Activated B cell treated with CpG ODN at 0.5 μM for 24 hours (primary cell): ENCODE results near the gene TTR. TPM values are rescaled to one million over a fixed set of nuclear protein-coding genes. Genes with fewer than 3 reads are reported as not detected.

ENCODE experiments used
- ATAC-seq: fragments of 200-7000 bp; cut with Tn5 transposase; one replicate; pipeline ENCODE4 v1.10.0; 2021; ENCODE audit warnings: low read depth, mild to moderate bottlenecking, moderate library complexity
- CTCF ChIA-PET: fragments of 350-600 bp; sonication (Branson Sonifier 250); formaldehyde crosslinking; loops from one replicate; lab custom pipeline; 2021; ENCODE audit warnings: antibody characterized with exemption; lab: Charles Lee
- POLR2A ChIA-PET: fragments of 350-600 bp; sonication (Branson Sonifier 250); formaldehyde crosslinking; loops from one replicate; lab custom pipeline; 2021; ENCODE audit warnings: antibody characterized with exemption; lab: Charles Lee
- DNase-seq: peaks from one replicate; pipeline ENCODE4 v3.0.0; 2022
- H3K27ac Mint-ChIP-seq: one replicate; pipeline ENCODE4 v1.8.0; 2020; ENCODE audit warnings: mixed read lengths
- H3K27me3 Mint-ChIP-seq: one replicate; pipeline ENCODE4 v1.8.0; 2021; ENCODE audit warnings: mixed read lengths
- H3K36me3 Mint-ChIP-seq: one replicate; pipeline ENCODE4 v1.8.0; 2021; ENCODE audit warnings: low read depth, mixed read lengths
- H3K4me1 Mint-ChIP-seq: one replicate; pipeline ENCODE4 v1.8.0; 2021; ENCODE audit warnings: mixed read lengths
- H3K4me3 Mint-ChIP-seq: one replicate; pipeline ENCODE4 v1.8.0; 2020; ENCODE audit warnings: mild to moderate bottlenecking, mixed read lengths
- H3K9me3 Mint-ChIP-seq: one replicate; pipeline ENCODE4 v1.8.0; 2020; ENCODE audit warnings: mixed read lengths
- intact Hi-C: fragments of 100-400 bp; cut with micrococcal nuclease; formaldehyde crosslinking; loops from one replicate; pipeline ENCODE4 v1.15.1; 2024
- total RNA-seq: library from RNA; stranded (reverse); gene quantifications from 2 replicates; pipeline ENCODE4 v1.2.3, GENCODE V29; 2022
- TF ChIP-seq, protein P1 (sequence below): fragments of 200-600 bp; IDR thresholded peaks from one replicate; pipeline ENCODE4 v1.8.0; 2022; ENCODE audit warnings: antibody characterized with exemption, mild to moderate bottlenecking

Gene TTR
- total RNA-seq, 1 donor from 2014 or later = not detected

DNA sequence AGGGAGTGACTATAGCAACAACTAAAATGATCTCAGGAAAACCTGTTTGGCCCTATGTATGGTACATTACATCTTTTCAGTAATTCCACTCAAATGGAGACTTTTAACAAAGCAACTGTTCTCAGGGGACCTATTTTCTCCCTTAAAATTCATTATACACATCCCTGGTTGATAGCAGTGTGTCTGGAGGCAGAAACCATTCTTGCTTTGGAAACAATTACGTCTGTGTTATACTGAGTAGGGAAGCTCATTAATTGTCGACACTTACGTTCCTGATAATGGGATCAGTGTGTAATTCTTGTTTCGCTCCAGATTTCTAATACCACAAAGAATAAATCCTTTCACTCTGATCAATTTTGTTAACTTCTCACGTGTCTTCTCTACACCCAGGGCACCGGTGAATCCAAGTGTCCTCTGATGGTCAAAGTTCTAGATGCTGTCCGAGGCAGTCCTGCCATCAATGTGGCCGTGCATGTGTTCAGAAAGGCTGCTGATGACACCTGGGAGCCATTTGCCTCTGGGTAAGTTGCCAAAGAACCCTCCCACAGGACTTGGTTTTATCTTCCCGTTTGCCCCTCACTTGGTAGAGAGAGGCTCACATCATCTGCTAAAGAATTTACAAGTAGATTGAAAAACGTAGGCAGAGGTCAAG is 955 bp downstream of the TTR start:
- intact Hi-C loops = no loop called here
- DNase-seq = no peak
- Mint-ChIP-seq H3K36me3 (no peaks in the 10 kb centered on the region), H3K27me3 (no peaks in the 10 kb centered on the region), H3K4me3 (no peak overlapping the region), H3K27ac (no peak overlapping the region), H3K4me1 (no peaks in the 10 kb centered on the region), H3K9me3 (no peaks in the 10 kb centered on the region)
- TF ChIP-seq, protein P1, sequence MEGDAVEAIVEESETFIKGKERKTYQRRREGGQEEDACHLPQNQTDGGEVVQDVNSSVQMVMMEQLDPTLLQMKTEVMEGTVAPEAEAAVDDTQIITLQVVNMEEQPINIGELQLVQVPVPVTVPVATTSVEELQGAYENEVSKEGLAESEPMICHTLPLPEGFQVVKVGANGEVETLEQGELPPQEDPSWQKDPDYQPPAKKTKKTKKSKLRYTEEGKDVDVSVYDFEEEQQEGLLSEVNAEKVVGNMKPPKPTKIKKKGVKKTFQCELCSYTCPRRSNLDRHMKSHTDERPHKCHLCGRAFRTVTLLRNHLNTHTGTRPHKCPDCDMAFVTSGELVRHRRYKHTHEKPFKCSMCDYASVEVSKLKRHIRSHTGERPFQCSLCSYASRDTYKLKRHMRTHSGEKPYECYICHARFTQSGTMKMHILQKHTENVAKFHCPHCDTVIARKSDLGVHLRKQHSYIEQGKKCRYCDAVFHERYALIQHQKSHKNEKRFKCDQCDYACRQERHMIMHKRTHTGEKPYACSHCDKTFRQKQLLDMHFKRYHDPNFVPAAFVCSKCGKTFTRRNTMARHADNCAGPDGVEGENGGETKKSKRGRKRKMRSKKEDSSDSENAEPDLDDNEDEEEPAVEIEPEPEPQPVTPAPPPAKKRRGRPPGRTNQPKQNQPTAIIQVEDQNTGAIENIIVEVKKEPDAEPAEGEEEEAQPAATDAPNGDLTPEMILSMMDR = no peak
- ATAC-seq = no peak
- CTCF ChIA-PET = no interaction called here
- POLR2A ChIA-PET = no interaction called here

DNA sequence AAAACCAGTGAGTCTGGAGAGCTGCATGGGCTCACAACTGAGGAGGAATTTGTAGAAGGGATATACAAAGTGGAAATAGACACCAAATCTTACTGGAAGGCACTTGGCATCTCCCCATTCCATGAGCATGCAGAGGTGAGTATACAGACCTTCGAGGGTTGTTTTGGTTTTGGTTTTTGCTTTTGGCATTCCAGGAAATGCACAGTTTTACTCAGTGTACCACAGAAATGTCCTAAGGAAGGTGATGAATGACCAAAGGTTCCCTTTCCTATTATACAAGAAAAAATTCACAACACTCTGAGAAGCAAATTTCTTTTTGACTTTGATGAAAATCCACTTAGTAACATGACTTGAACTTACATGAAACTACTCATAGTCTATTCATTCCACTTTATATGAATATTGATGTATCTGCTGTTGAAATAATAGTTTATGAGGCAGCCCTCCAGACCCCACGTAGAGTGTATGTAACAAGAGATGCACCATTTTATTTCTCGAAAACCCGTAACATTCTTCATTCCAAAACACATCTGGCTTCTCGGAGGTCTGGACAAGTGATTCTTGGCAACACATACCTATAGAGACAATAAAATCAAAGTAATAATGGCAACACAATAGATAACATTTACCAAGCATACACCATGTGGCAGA is 3.6 kb downstream of the TTR start:
- CTCF ChIA-PET = no interaction called here
- intact Hi-C loops = no loop called here

DNA sequence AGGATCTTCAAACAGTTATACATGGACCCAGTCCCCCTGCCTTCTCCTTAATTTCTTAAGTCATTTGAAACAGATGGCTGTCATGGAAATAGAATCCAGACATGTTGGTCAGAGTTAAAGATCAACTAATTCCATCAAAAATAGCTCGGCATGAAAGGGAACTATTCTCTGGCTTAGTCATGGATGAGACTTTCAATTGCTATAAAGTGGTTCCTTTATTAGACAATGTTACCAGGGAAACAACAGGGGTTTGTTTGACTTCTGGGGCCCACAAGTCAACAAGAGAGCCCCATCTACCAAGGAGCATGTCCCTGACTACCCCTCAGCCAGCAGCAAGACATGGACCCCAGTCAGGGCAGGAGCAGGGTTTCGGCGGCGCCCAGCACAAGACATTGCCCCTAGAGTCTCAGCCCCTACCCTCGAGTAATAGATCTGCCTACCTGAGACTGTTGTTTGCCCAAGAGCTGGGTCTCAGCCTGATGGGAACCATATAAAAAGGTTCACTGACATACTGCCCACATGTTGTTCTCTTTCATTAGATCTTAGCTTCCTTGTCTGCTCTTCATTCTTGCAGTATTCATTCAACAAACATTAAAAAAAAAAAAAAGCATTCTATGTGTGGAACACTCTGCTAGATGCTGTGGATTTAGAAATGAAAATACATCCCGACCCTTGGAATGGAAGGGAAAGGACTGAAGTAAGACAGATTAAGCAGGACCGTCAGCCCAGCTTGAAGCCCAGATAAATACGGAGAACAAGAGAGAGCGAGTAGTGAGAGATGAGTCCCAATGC is 4.6 kb downstream of the TTR start:
- no peaks in the 10 kb centered on the region for H3K9me3 Mint-ChIP-seq
- H3K4me3 Mint-ChIP-seq = no peak overlapping the region
- no peaks in the 10 kb centered on the region for H3K27me3 Mint-ChIP-seq
- ChIA-PET CTCF (no interaction called here), POLR2A (no interaction called here)
- no peak for ATAC-seq
- no peaks in the 10 kb centered on the region for H3K4me1 Mint-ChIP-seq
- TF ChIP-seq, protein P1 = no peak
- intact Hi-C loops = no loop called here
- DNase-seq = no peak
- H3K27ac Mint-ChIP-seq = no peak overlapping the region
- H3K36me3 Mint-ChIP-seq = no peaks in the 10 kb centered on the region

More for the DNA sequence above, 3.6 kb downstream of the TTR start:
- Mint-ChIP-seq H3K4me1 (no peaks in the 10 kb centered on the region), H3K27me3 (no peaks in the 10 kb centered on the region), H3K27ac (no peak overlapping the region), H3K9me3 (no peaks in the 10 kb centered on the region), H3K4me3 (no peak overlapping the region), H3K36me3 (no peaks in the 10 kb centered on the region)
- DNase-seq (no peak), ATAC-seq (no peak)
- POLR2A ChIA-PET = no interaction called here
- TF ChIP-seq, protein P1 = no peak

DNA sequence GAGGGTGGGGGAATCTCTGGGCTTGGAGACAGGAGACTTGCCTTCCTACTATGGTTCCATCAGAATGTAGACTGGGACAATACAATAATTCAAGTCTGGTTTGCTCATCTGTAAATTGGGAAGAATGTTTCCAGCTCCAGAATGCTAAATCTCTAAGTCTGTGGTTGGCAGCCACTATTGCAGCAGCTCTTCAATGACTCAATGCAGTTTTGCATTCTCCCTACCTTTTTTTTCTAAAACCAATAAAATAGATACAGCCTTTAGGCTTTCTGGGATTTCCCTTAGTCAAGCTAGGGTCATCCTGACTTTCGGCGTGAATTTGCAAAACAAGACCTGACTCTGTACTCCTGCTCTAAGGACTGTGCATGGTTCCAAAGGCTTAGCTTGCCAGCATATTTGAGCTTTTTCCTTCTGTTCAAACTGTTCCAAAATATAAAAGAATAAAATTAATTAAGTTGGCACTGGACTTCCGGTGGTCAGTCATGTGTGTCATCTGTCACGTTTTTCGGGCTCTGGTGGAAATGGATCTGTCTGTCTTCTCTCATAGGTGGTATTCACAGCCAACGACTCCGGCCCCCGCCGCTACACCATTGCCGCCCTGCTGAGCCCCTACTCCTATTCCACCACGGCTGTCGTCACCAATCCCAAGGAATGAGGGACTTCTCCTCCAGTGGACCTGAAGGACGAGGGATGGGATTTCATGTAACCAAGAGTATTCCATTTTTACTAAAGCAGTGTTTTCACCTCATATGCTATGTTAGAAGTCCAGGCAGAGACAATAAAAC is 6.5 kb downstream of the TTR start:
- ATAC-seq (no peak), DNase-seq (no peak)
- ChIA-PET CTCF (no interaction called here), POLR2A (no interaction called here)
- Mint-ChIP-seq H3K4me3 (no peak overlapping the region), H3K9me3 (no peaks in the 10 kb centered on the region), H3K36me3 (no peaks in the 10 kb centered on the region), H3K27me3 (no peaks in the 10 kb centered on the region), H3K4me1 (no peaks in the 10 kb centered on the region), H3K27ac (no peak overlapping the region)
- TF ChIP-seq, protein P1 = no peak
- intact Hi-C loops = no loop called here
